Trophoblast cell (in vitro differentiated cells and primary cell): Measurements from ENCODE around the gene TRPV4.

Source experiments
- DNase-seq, 2 donors: peaks; one replicate each; pipeline ENCODE4 v3.0.0-alpha.2; 2016
- H2AFZ ChIP-seq: 2 replicates; pipeline ENCODE4 v1.6.1; 2013; ENCODE audit warnings: low read length, moderate library complexity, mild to moderate bottlenecking; ENCODE audit not compliant: insufficient read depth, poor library complexity
- H2AK5ac ChIP-seq: 2 replicates; pipeline ENCODE4 v1.6.1; 2013; ENCODE audit warnings: mild to moderate bottlenecking, low read length
- H2BK120ac ChIP-seq: 2 replicates; pipeline ENCODE4 v1.6.1; 2013; ENCODE audit warnings: low read length, mild to moderate bottlenecking, moderate library complexity; ENCODE audit not compliant: insufficient read depth, poor library complexity
- H2BK12ac ChIP-seq: 2 replicates; pipeline ENCODE4 v1.6.1; 2013; ENCODE audit warnings: mild to moderate bottlenecking, low read length, moderate library complexity
- H2BK5ac ChIP-seq: 2 replicates; pipeline ENCODE4 v1.6.1; 2013; ENCODE audit warnings: low read length, low read depth, moderate library complexity, mild to moderate bottlenecking; ENCODE audit not compliant: poor library complexity
- H3K14ac ChIP-seq: 2 replicates; pipeline ENCODE4 v1.6.1; 2013; ENCODE audit warnings: mild to moderate bottlenecking, low read length
- H3K18ac ChIP-seq: 2 replicates; pipeline ENCODE4 v1.6.1; 2013; ENCODE audit warnings: mild to moderate bottlenecking, low read length
- H3K23ac ChIP-seq: 2 replicates; pipeline ENCODE4 v1.6.1; 2013; ENCODE audit warnings: low read length
- H3K27ac ChIP-seq: 2 replicates; pipeline ENCODE4 v1.5.1; 2013; ENCODE audit warnings: low read depth, mild to moderate bottlenecking, inconsistent platforms, low read length, moderate library complexity
- H3K27me3 ChIP-seq: 2 replicates; pipeline ENCODE4 v1.6.1; 2013; ENCODE audit warnings: inconsistent platforms, mild to moderate bottlenecking, low read length, moderate library complexity; ENCODE audit not compliant: insufficient read depth
- H3K36me3 ChIP-seq, 2 experiments: 1 replicate in 1 of 2; 2 replicates in 1 of 2; pipeline ENCODE4 v1.6.1; 2013; ENCODE audit warnings: low read length in 2 of 2, mild to moderate bottlenecking in 2 of 2, moderate library complexity in 1 of 2; ENCODE audit not compliant: insufficient read depth in 2 of 2, control insufficient read depth in 1 of 2
- H3K4ac ChIP-seq: 2 replicates; pipeline ENCODE4 v1.6.1; 2013; ENCODE audit warnings: low read depth, mild to moderate bottlenecking, low read length, moderate library complexity
- H3K4me1 ChIP-seq, 2 experiments: 1 replicate in 1 of 2; 2 replicates in 1 of 2; pipeline ENCODE4 v1.6.1; 2013; ENCODE audit warnings: low read length in 2 of 2, mild to moderate bottlenecking in 2 of 2, moderate library complexity in 1 of 2; ENCODE audit not compliant: insufficient read depth in 2 of 2, control insufficient read depth in 1 of 2
- H3K4me2 ChIP-seq: 2 replicates; pipeline ENCODE4 v1.6.1; 2013; ENCODE audit warnings: inconsistent platforms, mild to moderate bottlenecking, low read length, moderate library complexity
- H3K4me3 ChIP-seq: 2 replicates; pipeline ENCODE4 v1.5.1; 2013; ENCODE audit warnings: mild to moderate bottlenecking, low read depth, low read length, inconsistent platforms
- H3K79me1 ChIP-seq: one replicate; pipeline ENCODE4 v1.6.1; 2013; ENCODE audit warnings: low read length
- H3K79me2 ChIP-seq: 2 replicates; pipeline ENCODE4 v1.6.1; 2013; ENCODE audit warnings: low read length, mild to moderate bottlenecking; ENCODE audit not compliant: control insufficient read depth, insufficient read depth, poor library complexity
- H3K9ac ChIP-seq: 2 replicates; pipeline ENCODE4 v1.6.1; 2013; ENCODE audit warnings: mild to moderate bottlenecking, low read length
- H3K9me3 ChIP-seq: 2 replicates; pipeline ENCODE4 v1.6.1; 2013; ENCODE audit warnings: low read depth, mild to moderate bottlenecking, control low read depth, inconsistent platforms, low read length; ENCODE audit not compliant: insufficient read depth
- H4K12ac ChIP-seq: 2 replicates; pipeline ENCODE4 v1.6.1; 2013; ENCODE audit warnings: low read depth, mild to moderate bottlenecking, low read length, moderate library complexity
- H4K8ac ChIP-seq: 2 replicates; pipeline ENCODE4 v1.6.1; 2013; ENCODE audit warnings: low read depth, mild to moderate bottlenecking, low read length, moderate library complexity
- H4K91ac ChIP-seq: one replicate; pipeline ENCODE4 v1.6.1; 2013; ENCODE audit warnings: low read depth, mild to moderate bottlenecking, low read length, moderate library complexity
- WGBS: extraction: QIAGEN DNeasy Blood & Tissue Kit; methylation state at CpG from one replicate; pipeline ENCODE4 v1.1.7; 2013; ENCODE audit warnings: missing lambda C conversion rate; ENCODE audit not compliant: insufficient read length, insufficient coverage; ENCODE audit errors: extremely low coverage; 5-methylcytosine and 5-hydroxymethylcytosine counted together

Gene TRPV4

GRCh38 chr12:109845824-109846205 is 12.6 kb upstream of the TRPV4 start:
- Histone ChIP-seq H4K91ac (no peak overlapping the region), H2BK5ac (no peak overlapping the region), H3K4ac (no peak overlapping the region), H2BK12ac (no peak overlapping the region), H3K4me2 (peak overlapping the region; percentile 67), H4K12ac (no peak overlapping the region), H2AFZ (no peak overlapping the region), H3K4me1 (peaks cover 0 to 2% of the 10 kb centered on the region in 2 experiments), H3K9ac (no peak overlapping the region), H2AK5ac (no peak overlapping the region), H3K14ac (no peak overlapping the region), H3K9me3 (no peaks in the 10 kb centered on the region), H3K79me2 (no peaks in the 10 kb centered on the region), H3K4me3 (no peak overlapping the region), H2BK120ac (no peak overlapping the region), H3K18ac (no peak overlapping the region), H4K8ac (peak overlapping the region; percentile 59), H3K27ac (no peak overlapping the region), H3K23ac (no peak overlapping the region), H3K36me3 (no peaks in the 10 kb centered on the region), H3K79me1 (no peaks in the 10 kb centered on the region), H3K27me3 (no peaks in the 10 kb centered on the region)
- no CpG with 5 or more reads among the region's 7 CpGs for WGBS
- no peak for DNase-seq

- peak overlapping the region; percentile 24 for H4K12ac ChIP-seq
- no peak overlapping the region for H2AK5ac ChIP-seq
- H4K91ac ChIP-seq = no peak overlapping the region
- H3K4me2 ChIP-seq = peak overlapping the region; percentile 67
- H3K23ac ChIP-seq = no peak overlapping the region
- no peaks in the 10 kb centered on the region for H3K79me1 ChIP-seq
- no CpG with 5 or more reads among the region's 30 CpGs for WGBS
- no peak overlapping the region for H2BK5ac ChIP-seq
- H3K18ac ChIP-seq = no peak overlapping the region
- peaks cover 0 to 2% of the 10 kb centered on the region in 2 experiments for H3K4me1 ChIP-seq
- peak overlapping the region; percentile 88 for H2AFZ ChIP-seq
- H3K4ac ChIP-seq = no peak overlapping the region
- DNase-seq = peak; percentile 85 to 93
- no peak overlapping the region for H3K4me3 ChIP-seq
- no peaks in the 10 kb centered on the region for H3K9me3 ChIP-seq
- no peaks in the 10 kb centered on the region for H3K36me3 ChIP-seq
- H2BK12ac ChIP-seq = no peak overlapping the region
- H2BK120ac ChIP-seq = no peak overlapping the region
- no peak overlapping the region for H3K9ac ChIP-seq
- no peaks in the 10 kb centered on the region for H3K79me2 ChIP-seq
- H4K8ac ChIP-seq = peak overlapping the region; percentile 59
- no peak overlapping the region for H3K27ac ChIP-seq
- H3K27me3 ChIP-seq = no peaks in the 10 kb centered on the region
- H3K14ac ChIP-seq = no peak overlapping the region
These were observed 12.0 kb upstream of the TRPV4 start for GRCh38 chr12:109844983-109845823.

DNA sequence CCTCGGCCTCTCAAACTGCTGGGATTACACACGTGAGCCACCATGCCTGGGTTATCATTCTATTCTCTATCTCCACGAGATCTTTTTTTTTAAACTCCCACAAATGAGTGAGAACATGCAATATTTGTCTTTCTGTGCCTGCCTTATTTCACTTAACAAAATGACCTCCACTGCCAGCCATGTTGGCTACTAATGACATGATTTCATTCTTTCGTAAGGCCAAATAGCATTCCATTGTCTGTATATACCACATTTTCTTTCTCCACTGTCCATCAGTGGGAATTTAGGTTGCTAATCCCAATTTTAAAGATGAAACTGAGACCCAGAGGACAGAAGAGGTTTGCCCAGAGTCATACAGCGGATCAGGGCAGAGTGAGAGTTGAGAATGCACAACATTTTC is 10.9 kb upstream of the TRPV4 start:
- Histone ChIP-seq H2BK5ac (no peak overlapping the region), H3K4me1 (peaks cover 0 to 2% of the 10 kb centered on the region in 2 experiments), H3K27me3 (no peaks in the 10 kb centered on the region), H3K27ac (no peak overlapping the region), H3K9ac (no peak overlapping the region), H2AK5ac (no peak overlapping the region), H3K79me2 (no peaks in the 10 kb centered on the region), H3K4me3 (no peak overlapping the region), H2AFZ (no peak overlapping the region), H4K8ac (no peak overlapping the region), H3K36me3 (no peaks in the 10 kb centered on the region), H4K91ac (no peak overlapping the region), H3K18ac (no peak overlapping the region), H3K79me1 (no peaks in the 10 kb centered on the region), H2BK12ac (no peak overlapping the region), H3K4me2 (no peak overlapping the region), H3K14ac (no peak overlapping the region), H3K9me3 (no peaks in the 10 kb centered on the region), H4K12ac (no peak overlapping the region), H3K23ac (no peak overlapping the region), H2BK120ac (no peak overlapping the region), H3K4ac (no peak overlapping the region)
- no CpG with 5 or more reads among the region's 5 CpGs for WGBS
- DNase-seq = no peak

DNA sequence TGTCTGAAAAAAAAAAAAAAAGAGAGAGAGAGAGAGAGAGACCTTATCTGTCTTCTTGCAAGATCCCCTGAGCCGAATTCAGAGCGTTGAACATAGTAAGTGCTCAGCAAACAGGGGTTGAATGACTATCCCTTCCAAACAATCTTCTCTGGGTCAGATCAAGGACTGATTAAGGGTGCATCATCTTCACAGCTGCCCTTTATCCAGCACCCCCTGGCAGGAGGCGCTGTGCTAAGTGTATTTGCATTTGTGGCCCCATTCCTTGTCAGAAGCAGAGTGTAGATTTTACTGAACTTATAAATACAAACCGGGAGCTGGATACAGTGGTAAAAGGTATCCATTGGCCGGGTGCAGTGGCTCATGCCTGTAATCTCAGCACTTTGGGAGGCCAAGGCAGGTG is 8.8 kb upstream of the TRPV4 start:
- WGBS = no CpG with 5 or more reads among the region's 5 CpGs
- no peak overlapping the region for H3K4me3 ChIP-seq
- no peak overlapping the region for H4K12ac ChIP-seq
- H3K4me1 ChIP-seq = peaks cover 0 to 2% of the 10 kb centered on the region in 2 experiments
- H3K36me3 ChIP-seq = no peaks in the 10 kb centered on the region
- H3K79me1 ChIP-seq = no peaks in the 10 kb centered on the region
- no peak overlapping the region for H4K91ac ChIP-seq
- H2BK12ac ChIP-seq = no peak overlapping the region
- H3K9me3 ChIP-seq = no peaks in the 10 kb centered on the region
- H3K18ac ChIP-seq = no peak overlapping the region
- DNase-seq = no peak
- H2BK120ac ChIP-seq = no peak overlapping the region
- H3K23ac ChIP-seq = no peak overlapping the region
- H3K4ac ChIP-seq = no peak overlapping the region
- no peak overlapping the region for H2AFZ ChIP-seq
- H3K4me2 ChIP-seq = no peak overlapping the region
- H3K14ac ChIP-seq = no peak overlapping the region
- no peak overlapping the region for H3K9ac ChIP-seq
- no peak overlapping the region for H2AK5ac ChIP-seq
- no peak overlapping the region for H3K27ac ChIP-seq
- no peak overlapping the region for H2BK5ac ChIP-seq
- H4K8ac ChIP-seq = no peak overlapping the region
- no peaks in the 10 kb centered on the region for H3K79me2 ChIP-seq
- no peaks in the 10 kb centered on the region for H3K27me3 ChIP-seq
